Upper lobe of right lung (tissue), 1 donor: ENCODE data around the gene ADGRV1. TPM values are rescaled to one million over a fixed set of nuclear protein-coding genes. Genes with fewer than 3 reads are reported as not detected.

Source experiments
- ATAC-seq: fragments of 200-7000 bp; cut with Tn5 transposase; one replicate; pipeline ENCODE4 v1.9.1; 2020; ENCODE audit warnings: mild to moderate bottlenecking, moderate library complexity
- DNase-seq: peaks from one replicate; pipeline ENCODE4 v3.0.0-alpha.2; 2020
- H3K27ac ChIP-seq: fragments of 200-600 bp; one replicate; pipeline ENCODE4 v1.8.0; 2022
- H3K27me3 ChIP-seq: fragments of 200-600 bp; one replicate; pipeline ENCODE4 v1.8.0; 2022; ENCODE audit warnings: mild to moderate bottlenecking
- H3K36me3 ChIP-seq: fragments of 200-600 bp; one replicate; pipeline ENCODE4 v1.8.0; 2022
- H3K4me1 ChIP-seq: fragments of 200-600 bp; one replicate; pipeline ENCODE4 v1.8.0; 2022
- H3K4me3 ChIP-seq: fragments of 200-600 bp; one replicate; pipeline ENCODE4 v1.8.0; 2022; ENCODE audit warnings: mild to moderate bottlenecking
- H3K9me3 ChIP-seq: fragments of 200-600 bp; one replicate; pipeline ENCODE4 v1.8.0; 2022
- CTCF ChIP-seq: fragments of 200-600 bp; IDR thresholded peaks from one replicate; pipeline ENCODE4 v1.8.0; 2022; ENCODE audit warnings: antibody characterized with exemption
- intact Hi-C: fragments of 100-400 bp; cut with DNase I; formaldehyde crosslinking; loops from one replicate; pipeline ENCODE4 v1.11.0; 2022
- total RNA-seq: library from RNA; stranded (reverse); fragmentation: NEBNext Ultra II Directional; extraction: Animal tissue kit (Norgen Biotek cat#: 25700); gene quantifications from one replicate; pipeline ENCODE4 v1.2.1, GENCODE V29; 2021
- donor health status: DM: no; HTN: yes; CAD: no; lungs with severe emphysema.

The ADGRV1 gene
- total RNA-seq, 1 donor from 2014 or later, result 47.1 TPM

- H3K4me1 ChIP-seq, result no peaks in the 10 kb centered on the region
- intact Hi-C loops, result no loop called here
- TF ChIP-seq CTCF, result no peak
- H3K9me3 ChIP-seq, result no peaks in the 10 kb centered on the region
- no peak overlapping the region for H3K4me3 ChIP-seq
- ATAC-seq, result peak; percentile 93
- no peaks in the 10 kb centered on the region for H3K27me3 ChIP-seq
- no peaks in the 10 kb centered on the region for H3K36me3 ChIP-seq
- DNase-seq, result peak; percentile 81
- H3K27ac ChIP-seq, result peak overlapping the region; percentile 61
Measured at GRCh38 chr5:90548069-90548593, 10.5 kb upstream of the ADGRV1 start.

- H3K4me1 ChIP-seq, result no peaks in the 10 kb centered on the region
- ATAC-seq, result no peak
Measured at GRCh38 chr5:90549223-90549622, 9.4 kb upstream of the ADGRV1 start.

GRCh38 chr5:90549729-90550275 is 8.8 kb upstream of the ADGRV1 start:
- intact Hi-C loops, result no loop called here
- no peak for DNase-seq
- no peak for TF ChIP-seq CTCF

More at GRCh38 chr5:90549223-90549622, 9.4 kb upstream of the ADGRV1 start:
- no peak overlapping the region for H3K27ac ChIP-seq
- H3K27me3 ChIP-seq, result no peaks in the 10 kb centered on the region
- DNase-seq, result no peak
- no peak overlapping the region for H3K4me3 ChIP-seq
- H3K9me3 ChIP-seq, result no peaks in the 10 kb centered on the region
- H3K36me3 ChIP-seq, result no peaks in the 10 kb centered on the region
- TF ChIP-seq CTCF, result no peak
- intact Hi-C loops, result no loop called here

GRCh38 chr5:90550963-90551362 is 7.6 kb upstream of the ADGRV1 start:
- no peak overlapping the region for H3K27ac ChIP-seq
- H3K4me1 ChIP-seq, result no peaks in the 10 kb centered on the region
- no peak for TF ChIP-seq CTCF
- ATAC-seq (no peak), DNase-seq (no peak)
- intact Hi-C loops, result no loop called here
- no peaks in the 10 kb centered on the region for H3K9me3 ChIP-seq
- H3K36me3 ChIP-seq, result no peaks in the 10 kb centered on the region
- peaks cover 9% of the 10 kb centered on the region for H3K27me3 ChIP-seq
- H3K4me3 ChIP-seq, result no peak overlapping the region

More at GRCh38 chr5:90549729-90550275, 8.8 kb upstream of the ADGRV1 start:
- H3K27ac ChIP-seq, result no peak overlapping the region
- H3K27me3 ChIP-seq, result no peaks in the 10 kb centered on the region
- ATAC-seq, result no peak
- no peaks in the 10 kb centered on the region for H3K36me3 ChIP-seq
- H3K4me3 ChIP-seq, result no peak overlapping the region
- no peaks in the 10 kb centered on the region for H3K4me1 ChIP-seq
- no peaks in the 10 kb centered on the region for H3K9me3 ChIP-seq

GRCh38 chr5:90551376-90551775 is 7.2 kb upstream of the ADGRV1 start:
- no peak for ATAC-seq
- intact Hi-C loops, result no loop called here
- Histone ChIP-seq H3K4me1 (no peaks in the 10 kb centered on the region), H3K9me3 (no peaks in the 10 kb centered on the region), H3K4me3 (no peak overlapping the region), H3K36me3 (no peaks in the 10 kb centered on the region), H3K27ac (no peak overlapping the region), H3K27me3 (peaks cover 10% of the 10 kb centered on the region)
- DNase-seq, result no peak
- no peak for TF ChIP-seq CTCF

- intact Hi-C loops, result no loop called here
- Histone ChIP-seq H3K9me3 (no peaks in the 10 kb centered on the region), H3K27ac (no peak overlapping the region), H3K36me3 (no peaks in the 10 kb centered on the region), H3K4me3 (no peak overlapping the region), H3K27me3 (peaks cover 30% of the 10 kb centered on the region), H3K4me1 (peaks cover 8% of the 10 kb centered on the region)
- TF ChIP-seq CTCF, result no peak
- ATAC-seq, result no peak
- DNase-seq, result no peak
Measured at GRCh38 chr5:90553711-90554110, 4.9 kb upstream of the ADGRV1 start.
